ENCODE measurements around the gene CHSY1.

CHSY1 gene

GRCh38 chr15:101210466-101210865 is 41.4 kb downstream of the CHSY1 start:
- FAIRE-seq, result peak; percentile 9

- no peak for FAIRE-seq
Measured at GRCh38 chr15:101210058-101210457, 41.8 kb downstream of the CHSY1 start.

- FAIRE-seq, result no peak
Measured at GRCh38 chr15:101209285-101209845, 42.5 kb downstream of the CHSY1 start.

- FAIRE-seq, result no peak
Measured at GRCh38 chr15:101207867-101208288, 44.0 kb downstream of the CHSY1 start.

- no peak for FAIRE-seq
Measured at GRCh38 chr15:101206176-101206591, 45.7 kb downstream of the CHSY1 start.

GRCh38 chr15:101204739-101205535 is 46.9 kb downstream of the CHSY1 start:
- FAIRE-seq, result no peak

- FAIRE-seq, result no peak
Measured at GRCh38 chr15:101203607-101204189, 48.1 kb downstream of the CHSY1 start.

GRCh38 chr15:101203029-101203573 is 48.7 kb downstream of the CHSY1 start:
- no peak for FAIRE-seq

- FAIRE-seq, result no peak
Measured at GRCh38 chr15:101201411-101202174, 50.3 kb downstream of the CHSY1 start.

- no peak for FAIRE-seq
Measured at GRCh38 chr15:101200181-101200580, 51.7 kb downstream of the CHSY1 start.

GRCh38 chr15:101198800-101199199 is 53.0 kb downstream of the CHSY1 start:
- no peak for FAIRE-seq

GRCh38 chr15:101198031-101198575 is 53.7 kb downstream of the CHSY1 start:
- FAIRE-seq, result no peak

- no peak for FAIRE-seq
Measured at GRCh38 chr15:101194546-101195125, 57.2 kb downstream of the CHSY1 start.

GRCh38 chr15:101193806-101194545 is 57.9 kb downstream of the CHSY1 start:
- no peak for FAIRE-seq

- no peak for FAIRE-seq
Measured at GRCh38 chr15:101193120-101193644, 58.7 kb downstream of the CHSY1 start.

- FAIRE-seq, result no peak
Measured at GRCh38 chr15:101192081-101192480, 59.8 kb downstream of the CHSY1 start.

- no peak for FAIRE-seq
Measured at GRCh38 chr15:101191242-101191641, 60.6 kb downstream of the CHSY1 start.

GRCh38 chr15:101190092-101190595 is 61.7 kb downstream of the CHSY1 start:
- no peak for FAIRE-seq

- FAIRE-seq, result no peak
Measured at GRCh38 chr15:101189409-101190091, 62.3 kb downstream of the CHSY1 start.

GRCh38 chr15:101188637-101189408 is 63.0 kb downstream of the CHSY1 start:
- FAIRE-seq, result no peak
